Loucy (cell line): ENCODE data around the gene CFAP251.

Source experiments
- CTCF ChIP-seq: fragments of 200-600 bp; sonication (generic); conservative IDR thresholded peaks from 2 replicates; pipeline ENCODE4 v1.5.1; 2014; ENCODE audit warnings: mild to moderate bottlenecking, antibody characterized with exemption, low read length
- EZH2phosphoT487 ChIP-seq: fragments of 200-600 bp; IDR thresholded peaks from 2 replicates; pipeline ENCODE4 v1.6.1; 2018; ENCODE audit warnings: antibody characterized with exemption, mild to moderate bottlenecking, moderate library complexity, borderline replicate concordance

GRCh38 chr12:121921066-121921465 is 2.7 kb downstream of the CFAP251 start:
- TF ChIP-seq CTCF (no peak), EZH2phosphoT487 (no peak)
